Measurements from ENCODE around the gene PITPNM3.

PITPNM3 gene

DNA sequence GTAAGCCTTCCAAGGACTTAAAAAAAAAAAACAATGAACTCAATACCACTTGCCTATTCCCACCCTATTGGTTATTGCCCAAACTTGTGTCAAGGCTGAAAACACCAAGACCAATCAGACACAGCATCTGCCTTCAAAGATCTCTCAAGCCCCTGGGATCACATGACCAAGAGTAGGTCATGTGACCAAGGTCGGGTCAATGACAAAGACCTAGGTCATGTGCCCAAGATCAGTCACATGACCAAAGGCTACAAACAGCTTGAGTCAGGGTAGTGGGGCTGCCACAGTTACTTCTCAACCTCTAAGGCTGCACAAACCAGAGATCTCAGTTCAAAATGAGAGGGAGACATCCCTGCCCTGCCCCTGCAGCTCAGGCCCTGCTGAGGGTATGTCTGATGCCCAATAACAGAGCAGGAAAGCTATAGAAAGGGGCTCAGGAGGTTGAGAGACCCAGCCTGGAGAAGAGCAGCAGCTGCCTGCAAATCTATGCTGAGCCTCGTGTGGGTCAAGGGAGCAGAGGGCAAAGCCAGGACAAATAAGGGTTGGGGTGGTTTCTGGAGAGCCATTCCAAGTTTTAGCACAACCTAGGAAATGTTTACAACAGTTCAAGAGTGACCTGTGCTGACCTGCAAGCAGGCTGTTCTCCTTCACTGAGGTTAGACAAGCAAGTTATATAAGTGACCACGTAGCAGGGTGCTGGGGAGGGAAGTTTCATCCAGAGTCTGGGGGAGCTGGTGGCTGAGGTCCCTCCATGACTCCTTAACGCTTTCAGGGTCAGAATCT is 63.3 kb downstream of the PITPNM3 start:
- no peaks in the 10 kb centered on the region for H3K36me3 ChIP-seq (replicated peaks)
- TF ChIP-seq, protein P1, sequence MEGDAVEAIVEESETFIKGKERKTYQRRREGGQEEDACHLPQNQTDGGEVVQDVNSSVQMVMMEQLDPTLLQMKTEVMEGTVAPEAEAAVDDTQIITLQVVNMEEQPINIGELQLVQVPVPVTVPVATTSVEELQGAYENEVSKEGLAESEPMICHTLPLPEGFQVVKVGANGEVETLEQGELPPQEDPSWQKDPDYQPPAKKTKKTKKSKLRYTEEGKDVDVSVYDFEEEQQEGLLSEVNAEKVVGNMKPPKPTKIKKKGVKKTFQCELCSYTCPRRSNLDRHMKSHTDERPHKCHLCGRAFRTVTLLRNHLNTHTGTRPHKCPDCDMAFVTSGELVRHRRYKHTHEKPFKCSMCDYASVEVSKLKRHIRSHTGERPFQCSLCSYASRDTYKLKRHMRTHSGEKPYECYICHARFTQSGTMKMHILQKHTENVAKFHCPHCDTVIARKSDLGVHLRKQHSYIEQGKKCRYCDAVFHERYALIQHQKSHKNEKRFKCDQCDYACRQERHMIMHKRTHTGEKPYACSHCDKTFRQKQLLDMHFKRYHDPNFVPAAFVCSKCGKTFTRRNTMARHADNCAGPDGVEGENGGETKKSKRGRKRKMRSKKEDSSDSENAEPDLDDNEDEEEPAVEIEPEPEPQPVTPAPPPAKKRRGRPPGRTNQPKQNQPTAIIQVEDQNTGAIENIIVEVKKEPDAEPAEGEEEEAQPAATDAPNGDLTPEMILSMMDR (IDR thresholded peaks at IDR 0.05; ENCODE audit: low read depth, low read length, missing control alignments), result no peak
- no peaks in the 10 kb centered on the region for H3K27me3 ChIP-seq (replicated peaks)
- in situ Hi-C loops (cut with HindIII; ENCODE audit: low pct_ligation_motif_present, low sequenced_read_pairs), result no loop called here
- H3K27ac ChIP-seq, result no peak overlapping the region
- no peak overlapping the region for H3K4me3 ChIP-seq (ENCODE audit: low read depth, low read length)
- DNase-seq, result no peak

DNA sequence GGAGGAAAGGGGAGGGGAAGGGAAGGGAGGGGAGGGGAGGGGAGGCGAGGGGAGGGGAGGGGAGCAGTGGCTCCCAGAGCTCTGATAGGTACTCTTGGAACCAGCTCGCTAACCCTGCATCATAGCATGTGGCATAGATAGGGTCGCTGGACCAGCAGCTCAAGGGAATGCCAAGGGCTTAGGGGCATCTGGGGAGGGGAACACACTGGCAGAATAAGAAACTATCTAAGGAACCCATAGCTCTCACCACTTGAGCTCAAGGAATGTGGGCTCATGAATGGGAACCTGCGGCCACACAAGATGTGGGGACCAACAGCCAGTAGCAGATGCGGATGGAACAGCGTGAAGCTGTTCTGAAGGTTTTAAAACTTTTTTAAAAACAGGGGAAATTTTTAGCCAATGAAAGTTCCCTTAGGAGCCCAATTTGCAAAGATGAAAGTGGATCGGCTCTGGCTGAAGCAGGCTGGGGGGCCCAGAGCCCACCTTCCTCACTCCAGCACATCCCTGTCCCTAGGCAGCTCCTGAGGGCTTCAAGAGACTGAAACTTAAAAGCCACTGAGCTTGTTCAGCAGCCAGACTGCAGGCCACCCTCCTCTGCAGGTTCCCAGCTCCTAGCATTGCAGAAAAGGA is 65.2 kb downstream of the PITPNM3 start:
- no peak for DNase-seq
- Histone ChIP-seq H3K27me3 (replicated peaks) (no peaks in the 10 kb centered on the region), H3K4me3 (ENCODE audit: low read depth, low read length) (no peak overlapping the region), H3K27ac (no peak overlapping the region), H3K36me3 (replicated peaks) (no peaks in the 10 kb centered on the region)
- in situ Hi-C loops (cut with HindIII; ENCODE audit: low pct_ligation_motif_present, low sequenced_read_pairs), result no loop called here
- TF ChIP-seq, protein P1 (IDR thresholded peaks at IDR 0.05; ENCODE audit: low read depth, low read length, missing control alignments), result no peak

DNA sequence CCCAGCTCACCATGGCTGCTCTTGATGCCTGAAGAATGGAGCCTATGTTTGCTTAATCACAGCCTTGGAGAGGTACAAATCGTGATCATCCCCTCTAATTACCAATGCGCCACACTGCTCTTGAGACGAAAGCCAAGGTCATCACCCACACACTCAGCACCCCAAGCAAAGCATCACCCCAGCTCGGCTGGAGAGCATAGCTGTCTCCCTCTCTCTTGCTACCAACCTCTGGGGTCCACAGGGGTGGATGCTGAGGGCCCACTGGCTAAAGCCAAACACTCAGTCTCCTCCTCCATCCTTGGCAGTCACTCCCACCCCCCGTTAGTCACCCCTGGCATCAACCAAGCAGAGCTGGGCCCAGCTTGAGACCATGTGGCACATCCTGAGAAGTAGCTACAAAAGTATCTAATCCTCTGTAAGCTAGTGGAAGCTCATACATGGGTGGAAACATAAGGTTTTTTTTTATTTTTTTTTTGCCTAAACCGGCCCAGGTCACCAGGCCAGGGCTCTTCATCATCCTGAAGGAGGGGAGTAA is 67.3 kb downstream of the PITPNM3 start:
- Histone ChIP-seq H3K36me3 (replicated peaks) (no peaks in the 10 kb centered on the region), H3K4me3 (ENCODE audit: low read depth, low read length) (no peak overlapping the region), H3K27me3 (replicated peaks) (no peaks in the 10 kb centered on the region), H3K27ac (no peak overlapping the region)
- TF ChIP-seq, protein P1 (IDR thresholded peaks at IDR 0.05; ENCODE audit: low read depth, low read length, missing control alignments), result no peak
- no peak for DNase-seq
- in situ Hi-C loops (cut with HindIII; ENCODE audit: low pct_ligation_motif_present, low sequenced_read_pairs), result no loop called here

DNA sequence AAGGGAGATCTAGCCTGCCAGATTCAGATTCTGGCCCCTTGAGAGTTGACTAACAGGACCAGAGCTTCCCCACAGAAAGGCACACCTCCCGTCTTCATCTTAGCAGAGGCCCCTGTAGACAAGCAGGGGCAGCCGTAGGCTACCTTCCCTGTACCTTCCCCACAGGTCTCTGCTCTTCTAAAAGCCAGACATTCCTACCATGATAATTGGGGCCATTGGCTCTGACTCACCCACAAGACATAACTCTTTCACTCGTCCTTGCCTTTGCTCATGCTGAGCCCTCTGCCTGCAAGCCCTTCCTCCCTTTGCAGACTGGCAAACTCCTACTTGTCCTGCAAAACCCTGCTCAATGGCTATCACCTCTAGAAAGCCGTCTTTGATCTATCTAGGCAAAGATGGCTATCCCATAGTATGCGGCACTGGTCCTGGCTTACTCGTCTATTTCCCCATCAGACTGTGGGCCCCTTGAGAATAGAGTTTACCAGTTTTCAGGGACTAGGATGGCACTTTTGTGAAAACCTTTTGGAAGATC is 68.3 kb downstream of the PITPNM3 start:
- no peak overlapping the region for H3K4me3 ChIP-seq (ENCODE audit: low read depth, low read length)
- TF ChIP-seq, protein P1 (IDR thresholded peaks at IDR 0.05; ENCODE audit: low read depth, low read length, missing control alignments), result no peak
- in situ Hi-C loops (cut with HindIII; ENCODE audit: low pct_ligation_motif_present, low sequenced_read_pairs), result no loop called here
- DNase-seq, result no peak
- no peak overlapping the region for H3K27ac ChIP-seq
- no peaks in the 10 kb centered on the region for H3K27me3 ChIP-seq (replicated peaks)
- no peaks in the 10 kb centered on the region for H3K36me3 ChIP-seq (replicated peaks)

DNA sequence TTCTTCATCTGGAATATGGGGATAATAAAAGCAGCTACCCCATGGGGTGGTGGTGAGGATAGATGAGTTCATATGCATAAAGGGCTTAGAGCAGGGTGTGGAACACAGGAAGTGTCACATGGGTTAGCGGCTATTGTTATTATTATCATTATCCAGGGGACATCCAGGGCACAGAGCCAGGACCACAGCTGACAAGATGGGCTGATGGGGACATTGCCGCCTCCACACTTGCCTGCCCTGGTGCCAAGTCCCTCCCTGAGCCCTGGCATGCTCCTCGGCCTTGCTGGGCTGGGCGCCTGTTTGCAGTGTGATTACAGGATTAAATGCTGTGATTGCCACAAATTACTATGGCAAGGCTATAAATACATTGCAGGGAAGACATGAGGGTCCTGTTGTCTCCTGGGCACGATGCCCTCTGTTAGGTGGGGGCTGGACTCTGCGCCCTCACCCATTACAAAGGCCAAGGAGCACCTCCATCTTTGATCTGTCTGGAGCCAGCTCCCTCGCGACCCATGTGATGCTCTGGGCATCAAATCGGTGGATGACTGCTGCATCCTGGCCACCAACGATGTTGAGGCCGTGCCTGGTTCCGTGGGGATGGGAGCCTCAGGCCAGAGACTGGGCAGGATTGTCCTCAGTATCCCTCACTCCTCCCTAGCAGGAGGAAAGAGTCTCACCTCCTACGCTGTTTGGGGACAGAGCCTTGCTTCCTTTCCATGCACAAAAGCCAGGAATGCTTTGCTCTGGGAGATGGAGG is 68.9 kb downstream of the PITPNM3 start:
- Histone ChIP-seq H3K4me3 (ENCODE audit: low read depth, low read length) (no peak overlapping the region), H3K27ac (no peak overlapping the region), H3K27me3 (replicated peaks) (no peaks in the 10 kb centered on the region), H3K36me3 (replicated peaks) (no peaks in the 10 kb centered on the region)
- TF ChIP-seq, protein P1 (IDR thresholded peaks at IDR 0.05; ENCODE audit: low read depth, low read length, missing control alignments), result no peak
- in situ Hi-C loops (cut with HindIII; ENCODE audit: low pct_ligation_motif_present, low sequenced_read_pairs), result no loop called here
- DNase-seq, result no peak
